ENCODE measurements around the gene LIM2. TPM values are rescaled to one million over a fixed set of nuclear protein-coding genes. Genes with fewer than 3 reads are reported as not detected.

Gene LIM2
- total RNA-seq, 4 donors from 2014 or later: not detected

DNA sequence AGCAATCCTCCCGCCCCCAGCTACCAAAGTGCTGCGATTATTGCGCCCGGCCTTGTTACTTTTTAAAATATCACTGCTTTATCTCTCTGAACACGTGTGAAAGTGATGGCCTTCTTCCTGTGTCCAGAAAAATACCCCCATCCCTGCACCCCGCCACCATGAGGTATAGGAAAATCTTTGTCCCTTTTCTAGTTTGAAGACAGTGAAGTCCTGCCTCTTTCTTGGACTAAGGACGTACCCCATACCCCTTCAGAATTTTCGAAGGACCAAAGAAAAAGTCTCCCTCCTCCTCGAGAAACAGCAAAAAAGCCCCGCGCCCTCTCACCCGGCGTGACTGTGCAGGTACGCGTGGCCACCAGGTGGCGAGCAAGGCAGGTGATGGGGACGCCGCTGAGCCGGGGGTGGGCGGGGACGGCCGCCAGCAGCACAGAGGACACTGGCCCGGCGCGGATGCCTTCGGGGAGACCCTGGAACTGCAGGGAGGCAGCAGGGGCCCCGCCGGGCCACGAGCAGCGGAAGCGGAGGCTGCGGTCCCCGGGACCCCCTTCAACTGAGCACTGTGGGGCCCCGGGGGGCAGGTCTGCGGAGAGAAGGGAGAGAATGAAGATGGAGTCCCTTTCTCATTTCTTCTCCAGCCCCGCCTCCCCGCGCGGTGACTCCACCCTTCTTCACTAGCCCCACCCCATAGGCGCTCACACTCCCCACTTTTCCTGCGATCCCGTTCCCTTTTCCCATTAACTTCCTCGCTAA lies 49.0 kb downstream of the LIM2 start:
- intact Hi-C loops (cut with DNase I; ENCODE audit: low total_unique reads): no loop called here
- Histone ChIP-seq H3K9me3 (no peaks in the 10 kb centered on the region), H3K4me3 (peak overlapping the region; percentile 61 to 67), H3K4me1 (no peaks in the 10 kb centered on the region), H3K27ac (peak overlapping the region; percentile 44 to 84), H3K27me3 (no peaks in the 10 kb centered on the region), H3K36me3 (no peaks in the 10 kb centered on the region)
- peak; percentile 86 to 87 for DNase-seq
- TF ChIP-seq POLR2A (IDR thresholded peaks at IDR 0.05): no peak
- TF ChIP-seq, protein P1, sequence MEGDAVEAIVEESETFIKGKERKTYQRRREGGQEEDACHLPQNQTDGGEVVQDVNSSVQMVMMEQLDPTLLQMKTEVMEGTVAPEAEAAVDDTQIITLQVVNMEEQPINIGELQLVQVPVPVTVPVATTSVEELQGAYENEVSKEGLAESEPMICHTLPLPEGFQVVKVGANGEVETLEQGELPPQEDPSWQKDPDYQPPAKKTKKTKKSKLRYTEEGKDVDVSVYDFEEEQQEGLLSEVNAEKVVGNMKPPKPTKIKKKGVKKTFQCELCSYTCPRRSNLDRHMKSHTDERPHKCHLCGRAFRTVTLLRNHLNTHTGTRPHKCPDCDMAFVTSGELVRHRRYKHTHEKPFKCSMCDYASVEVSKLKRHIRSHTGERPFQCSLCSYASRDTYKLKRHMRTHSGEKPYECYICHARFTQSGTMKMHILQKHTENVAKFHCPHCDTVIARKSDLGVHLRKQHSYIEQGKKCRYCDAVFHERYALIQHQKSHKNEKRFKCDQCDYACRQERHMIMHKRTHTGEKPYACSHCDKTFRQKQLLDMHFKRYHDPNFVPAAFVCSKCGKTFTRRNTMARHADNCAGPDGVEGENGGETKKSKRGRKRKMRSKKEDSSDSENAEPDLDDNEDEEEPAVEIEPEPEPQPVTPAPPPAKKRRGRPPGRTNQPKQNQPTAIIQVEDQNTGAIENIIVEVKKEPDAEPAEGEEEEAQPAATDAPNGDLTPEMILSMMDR (IDR thresholded peaks at IDR 0.05): peak; percentile 82 to 92 (median 88)

DNA sequence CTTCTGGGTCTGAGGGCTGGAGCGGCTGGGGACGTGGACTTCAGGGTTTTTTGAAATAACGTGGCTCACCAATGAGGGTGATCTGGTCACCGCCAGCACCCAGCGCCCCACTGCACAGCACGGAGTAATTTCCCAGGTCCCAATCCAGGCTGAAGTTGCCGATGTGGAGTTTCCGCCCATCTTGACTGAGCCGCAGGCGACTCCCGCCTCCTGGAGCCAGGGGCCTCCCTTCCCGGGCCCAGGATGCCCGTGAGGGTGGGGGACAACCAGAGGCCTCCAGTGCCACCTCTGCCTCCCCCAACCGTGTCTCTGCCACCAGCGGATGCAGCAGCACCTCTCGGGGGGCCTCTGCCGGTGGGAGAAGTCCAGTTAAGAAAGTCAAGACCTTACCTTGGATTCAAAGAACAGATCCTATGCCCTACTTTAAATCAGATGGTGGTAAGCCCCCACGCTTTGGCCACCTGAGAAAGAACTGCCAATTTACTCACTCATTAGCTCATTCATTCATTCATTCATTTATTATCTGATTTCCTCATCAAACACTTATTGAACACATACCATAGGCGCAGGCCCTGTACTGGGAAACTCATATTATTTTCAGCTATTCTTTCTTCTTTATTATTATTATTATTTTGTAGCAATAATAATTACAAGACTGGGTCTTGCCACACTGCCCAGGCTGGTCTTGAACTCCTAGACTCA lies 49.8 kb downstream of the LIM2 start:
- TF ChIP-seq, protein P1 (IDR thresholded peaks at IDR 0.05): no peak
- no peak for TF ChIP-seq POLR2A (IDR thresholded peaks at IDR 0.05)
- no peaks in the 10 kb centered on the region for H3K36me3 ChIP-seq
- no peaks in the 10 kb centered on the region for H3K4me1 ChIP-seq
- no peaks in the 10 kb centered on the region for H3K9me3 ChIP-seq
- intact Hi-C loops (cut with DNase I; ENCODE audit: low total_unique reads): no loop called here
- DNase-seq: no peak
- peak overlapping the region in 1 of 2 donors; percentile 84 for H3K27ac ChIP-seq
- no peak overlapping the region for H3K4me3 ChIP-seq
- H3K27me3 ChIP-seq: no peaks in the 10 kb centered on the region

DNA sequence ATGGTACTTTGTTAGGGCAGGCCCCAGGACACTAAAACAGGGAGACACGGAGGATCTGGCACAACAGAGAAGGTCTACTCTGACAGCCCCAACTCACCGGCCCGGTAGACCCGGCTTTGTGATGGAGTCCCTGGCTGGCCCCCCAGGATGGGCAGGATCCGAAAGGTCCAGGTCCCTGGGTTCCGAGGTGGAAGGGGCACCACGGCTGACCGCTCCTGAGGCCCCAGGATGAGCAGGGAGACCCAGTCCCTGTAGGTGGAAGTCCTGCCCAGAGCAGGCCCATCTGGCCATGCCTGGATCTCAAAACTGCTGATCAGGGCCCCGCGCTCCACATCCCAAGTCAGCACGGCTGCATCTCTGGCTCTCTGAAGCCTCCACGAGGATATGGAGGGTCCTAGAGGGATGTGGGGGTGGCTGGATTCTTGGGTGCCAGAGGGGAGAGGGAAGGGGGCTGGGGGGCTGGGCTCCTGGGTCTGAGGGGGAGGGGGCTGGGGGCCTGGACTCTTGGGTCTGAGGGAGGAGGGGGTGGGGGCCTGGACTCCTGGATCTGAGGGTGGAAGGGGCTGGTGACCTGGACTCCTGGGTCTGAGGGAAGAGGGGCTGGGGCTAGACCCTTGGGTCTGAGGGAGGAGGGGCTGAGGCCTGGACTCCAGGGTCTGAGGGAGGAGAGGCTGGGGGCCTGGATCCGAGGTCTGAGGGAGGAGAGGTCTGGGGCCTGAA lies 50.5 kb downstream of the LIM2 start:
- DNase-seq: no peak

DNA sequence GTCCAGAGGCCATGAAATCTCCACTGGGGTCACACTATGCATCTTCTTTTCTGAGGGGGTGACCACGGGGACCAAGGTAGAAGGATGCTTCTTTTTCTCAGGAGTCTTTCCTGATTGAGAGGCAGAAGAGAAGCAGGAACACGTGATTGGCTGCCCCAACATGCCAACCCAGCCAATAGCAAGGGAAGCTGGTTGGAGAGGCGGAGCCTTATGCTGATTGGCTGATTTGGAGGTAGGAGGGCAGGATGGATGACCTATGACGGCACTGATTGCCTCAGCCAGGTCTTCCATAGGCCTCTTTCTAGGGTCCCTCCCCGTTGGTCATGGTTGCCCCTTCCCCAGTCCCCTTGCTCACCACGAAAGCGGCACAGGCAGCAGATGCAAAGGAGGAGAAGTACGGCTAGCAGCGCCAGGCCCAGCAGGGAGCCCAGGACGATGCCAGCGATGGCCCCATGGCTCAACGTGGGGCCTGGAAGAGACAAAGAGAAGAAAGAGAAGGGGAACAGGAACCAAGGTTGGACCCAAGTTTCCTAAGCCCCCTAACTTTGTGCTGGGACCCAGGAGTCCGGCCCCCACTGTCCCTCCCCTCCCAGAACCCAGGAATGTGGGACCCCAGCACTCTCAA lies 53.8 kb downstream of the LIM2 start:
- intact Hi-C loops (cut with DNase I; ENCODE audit: low total_unique reads): no loop called here
- TF ChIP-seq POLR2A (IDR thresholded peaks at IDR 0.05): no peak
- TF ChIP-seq, protein P1 (IDR thresholded peaks at IDR 0.05): no peak
- Histone ChIP-seq H3K27me3 (peaks cover 0 to 12% of the 10 kb centered on the region in 2 donors), H3K9me3 (no peaks in the 10 kb centered on the region), H3K4me1 (no peaks in the 10 kb centered on the region), H3K4me3 (no peak overlapping the region), H3K27ac (no peak overlapping the region), H3K36me3 (no peaks in the 10 kb centered on the region)
- no peak for DNase-seq

More for the DNA sequence above, 50.5 kb downstream of the LIM2 start:
- Histone ChIP-seq H3K4me1 (no peaks in the 10 kb centered on the region), H3K27me3 (no peaks in the 10 kb centered on the region), H3K4me3 (no peak overlapping the region), H3K9me3 (no peaks in the 10 kb centered on the region), H3K36me3 (no peaks in the 10 kb centered on the region), H3K27ac (no peak overlapping the region)
- intact Hi-C loops (cut with DNase I; ENCODE audit: low total_unique reads): no loop called here
- TF ChIP-seq, protein P1 (IDR thresholded peaks at IDR 0.05): no peak

Data from uterus (tissue), 4 donors.